Ascending aorta (tissue), 2 donors: Measurements from ENCODE around the gene KRTAP10-6. TPM values are rescaled to one million over a fixed set of nuclear protein-coding genes. Genes with fewer than 3 reads are reported as not detected.
"Not testable (repeated sequence)": the region's sequence is repeated elsewhere in the genome, so short reads cannot be mapped to it uniquely, and the experiment has no call there.

ENCODE experiments used
- DNase-seq, 2 donors: peaks; one replicate each; pipeline ENCODE4 v3.0.0-alpha.2; 2019; ENCODE audit warnings: low spot score in 2 of 2
- H3K27ac ChIP-seq, 2 donors: fragments of 200-600 bp; sonication (generic); one replicate each; pipeline ENCODE4 v1.5.1; 2016 to 2017; ENCODE audit warnings: mild to moderate bottlenecking in 1 of 2
- H3K27me3 ChIP-seq: fragments of 200-600 bp; sonication (generic); one replicate; pipeline ENCODE4 v1.5.1; 2017
- H3K36me3 ChIP-seq, 2 donors: fragments of 200-600 bp; sonication (generic); one replicate each; pipeline ENCODE4 v1.5.1; 2016
- H3K4me1 ChIP-seq, 2 donors: fragments of 200-600 bp; sonication (generic); one replicate each; pipeline ENCODE4 v1.5.1; 2016 to 2017; ENCODE audit warnings: mild to moderate bottlenecking in 1 of 2
- H3K4me3 ChIP-seq, 2 donors: fragments of 200-600 bp; sonication (generic); one replicate each; pipeline ENCODE4 v1.5.1; 2016 to 2017; ENCODE audit warnings: mild to moderate bottlenecking in 1 of 2
- H3K9me3 ChIP-seq, 2 donors: fragments of 200-600 bp; sonication (generic); one replicate each; pipeline ENCODE4 v1.5.1; 2016
- CTCF ChIP-seq, 3 experiments: fragments of 200-600 bp in 2 of 3; fragments of 450-650 bp in 1 of 3; sonication (generic) in 2 of 3; IDR thresholded peaks; one replicate each; pipeline ENCODE4 v1.5.1; 2016 to 2019; ENCODE audit warnings: antibody characterized with exemption in 3 of 3, mild to moderate bottlenecking in 1 of 3, moderate library complexity in 1 of 3
- intact Hi-C: fragments of 100-400 bp; cut with DNase I; formaldehyde crosslinking; loops from one replicate; pipeline ENCODE4 v1.15.1; 2023
- total RNA-seq: library from RNA; depleted of rRNA; stranded (reverse); fragments of >200 nt; gene quantifications from one replicate; pipeline ENCODE4 v1.1.0, GENCODE V29; 2016

KRTAP10-6 gene
- total RNA-seq, 1 donor from 2014 or later: not detected

GRCh38 chr21:44595524-44595923, 3.2 kb upstream of the KRTAP10-6 start:
- no peaks in the 10 kb centered on the region for H3K4me1 ChIP-seq
- no peak overlapping the region for H3K4me3 ChIP-seq
- no peak for DNase-seq
- no peak for TF ChIP-seq CTCF (IDR thresholded peaks at IDR 0.05)
- intact Hi-C loops: no loop called here
- no peaks in the 10 kb centered on the region for H3K27me3 ChIP-seq
- H3K27ac ChIP-seq: no peak overlapping the region
- H3K36me3 ChIP-seq: no peaks in the 10 kb centered on the region
- H3K9me3 ChIP-seq: no peaks in the 10 kb centered on the region

- intact Hi-C loops: no loop called here
- Histone ChIP-seq H3K27me3 (no peaks in the 10 kb centered on the region), H3K9me3 (no peaks in the 10 kb centered on the region), H3K4me1 (no peaks in the 10 kb centered on the region), H3K27ac (no peak overlapping the region), H3K4me3 (no peak overlapping the region), H3K36me3 (no peaks in the 10 kb centered on the region)
- TF ChIP-seq CTCF (IDR thresholded peaks at IDR 0.05): no peak
- no peak for DNase-seq
These were observed 2.2 kb upstream of the KRTAP10-6 start for GRCh38 chr21:44594406-44594916.

GRCh38 chr21:44593598-44594405, 1.5 kb upstream of the KRTAP10-6 start:
- no peak for DNase-seq
- Histone ChIP-seq H3K27me3 (no peaks in the 10 kb centered on the region), H3K36me3 (no peaks in the 10 kb centered on the region), H3K9me3 (no peaks in the 10 kb centered on the region), H3K4me1 (no peaks in the 10 kb centered on the region), H3K27ac (no peak overlapping the region), H3K4me3 (no peak overlapping the region)
- no peak for TF ChIP-seq CTCF (IDR thresholded peaks at IDR 0.05)
- intact Hi-C loops: no loop called here

- H3K9me3 ChIP-seq, H3K4me3 ChIP-seq, H3K36me3 ChIP-seq, H3K27ac ChIP-seq, H3K27me3 ChIP-seq, intact Hi-C loops, H3K4me1 ChIP-seq, DNase-seq: not testable (repeated sequence)
These were observed 539 bp downstream of the KRTAP10-6 start for GRCh38 chr21:44591801-44592130.

- H3K9me3 ChIP-seq, H3K36me3 ChIP-seq, H3K4me1 ChIP-seq, H3K27me3 ChIP-seq, DNase-seq, H3K4me3 ChIP-seq, intact Hi-C loops, H3K27ac ChIP-seq: not testable (repeated sequence)
These were observed 1.2 kb downstream of the KRTAP10-6 start for GRCh38 chr21:44590897-44591800.

- no peak for DNase-seq
- no peaks in the 10 kb centered on the region for H3K4me1 ChIP-seq
- H3K27me3 ChIP-seq: no peaks in the 10 kb centered on the region
- intact Hi-C loops: no loop called here
- TF ChIP-seq CTCF (IDR thresholded peaks at IDR 0.05): no peak
- no peak overlapping the region for H3K27ac ChIP-seq
- no peak overlapping the region for H3K4me3 ChIP-seq
- H3K36me3 ChIP-seq: no peaks in the 10 kb centered on the region
- no peaks in the 10 kb centered on the region for H3K9me3 ChIP-seq
These were observed 2.0 kb downstream of the KRTAP10-6 start for GRCh38 chr21:44590311-44590721.
